ENCODE results near the gene GARNL3. TPM values are rescaled to one million over a fixed set of nuclear protein-coding genes. Genes with fewer than 3 reads are reported as not detected.

GARNL3 gene
- total RNA-seq, 1 donor from 2014 or later = 8.0 TPM

DNA sequence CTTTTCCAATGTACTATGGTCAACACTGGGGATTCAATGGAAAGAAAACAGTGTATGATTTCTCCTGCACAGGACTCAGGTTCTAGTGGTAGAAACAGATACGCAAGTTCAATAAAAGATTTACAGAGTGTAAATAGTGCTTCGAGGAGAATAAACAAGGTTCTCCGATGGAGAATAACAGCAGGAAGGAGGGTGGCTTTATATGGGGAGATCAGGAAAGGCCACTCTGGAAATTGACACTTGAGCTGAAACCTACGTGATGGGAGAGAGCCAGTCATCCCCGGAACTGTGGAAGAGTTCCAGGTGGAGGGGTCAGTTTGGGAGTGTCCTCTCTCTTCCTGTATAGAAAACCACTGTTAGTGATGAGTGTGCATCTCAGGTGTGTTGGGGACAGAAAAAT lies 65.9 kb downstream of the GARNL3 start:
- H3K9me3 ChIP-seq = no peaks in the 10 kb centered on the region
- H3K36me3 ChIP-seq = no peaks in the 10 kb centered on the region
- intact Hi-C loops (cut with DNase I) = no loop called here
- no peaks in the 10 kb centered on the region for H3K27me3 ChIP-seq
- DNase-seq (no peak), ATAC-seq (no peak)
- no peak overlapping the region for H3K27ac ChIP-seq
- TF ChIP-seq, protein P1, sequence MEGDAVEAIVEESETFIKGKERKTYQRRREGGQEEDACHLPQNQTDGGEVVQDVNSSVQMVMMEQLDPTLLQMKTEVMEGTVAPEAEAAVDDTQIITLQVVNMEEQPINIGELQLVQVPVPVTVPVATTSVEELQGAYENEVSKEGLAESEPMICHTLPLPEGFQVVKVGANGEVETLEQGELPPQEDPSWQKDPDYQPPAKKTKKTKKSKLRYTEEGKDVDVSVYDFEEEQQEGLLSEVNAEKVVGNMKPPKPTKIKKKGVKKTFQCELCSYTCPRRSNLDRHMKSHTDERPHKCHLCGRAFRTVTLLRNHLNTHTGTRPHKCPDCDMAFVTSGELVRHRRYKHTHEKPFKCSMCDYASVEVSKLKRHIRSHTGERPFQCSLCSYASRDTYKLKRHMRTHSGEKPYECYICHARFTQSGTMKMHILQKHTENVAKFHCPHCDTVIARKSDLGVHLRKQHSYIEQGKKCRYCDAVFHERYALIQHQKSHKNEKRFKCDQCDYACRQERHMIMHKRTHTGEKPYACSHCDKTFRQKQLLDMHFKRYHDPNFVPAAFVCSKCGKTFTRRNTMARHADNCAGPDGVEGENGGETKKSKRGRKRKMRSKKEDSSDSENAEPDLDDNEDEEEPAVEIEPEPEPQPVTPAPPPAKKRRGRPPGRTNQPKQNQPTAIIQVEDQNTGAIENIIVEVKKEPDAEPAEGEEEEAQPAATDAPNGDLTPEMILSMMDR (IDR thresholded peaks at IDR 0.05) = no peak
- peaks cover 3% of the 10 kb centered on the region for H3K4me1 ChIP-seq
- H3K4me3 ChIP-seq = no peak overlapping the region

DNA sequence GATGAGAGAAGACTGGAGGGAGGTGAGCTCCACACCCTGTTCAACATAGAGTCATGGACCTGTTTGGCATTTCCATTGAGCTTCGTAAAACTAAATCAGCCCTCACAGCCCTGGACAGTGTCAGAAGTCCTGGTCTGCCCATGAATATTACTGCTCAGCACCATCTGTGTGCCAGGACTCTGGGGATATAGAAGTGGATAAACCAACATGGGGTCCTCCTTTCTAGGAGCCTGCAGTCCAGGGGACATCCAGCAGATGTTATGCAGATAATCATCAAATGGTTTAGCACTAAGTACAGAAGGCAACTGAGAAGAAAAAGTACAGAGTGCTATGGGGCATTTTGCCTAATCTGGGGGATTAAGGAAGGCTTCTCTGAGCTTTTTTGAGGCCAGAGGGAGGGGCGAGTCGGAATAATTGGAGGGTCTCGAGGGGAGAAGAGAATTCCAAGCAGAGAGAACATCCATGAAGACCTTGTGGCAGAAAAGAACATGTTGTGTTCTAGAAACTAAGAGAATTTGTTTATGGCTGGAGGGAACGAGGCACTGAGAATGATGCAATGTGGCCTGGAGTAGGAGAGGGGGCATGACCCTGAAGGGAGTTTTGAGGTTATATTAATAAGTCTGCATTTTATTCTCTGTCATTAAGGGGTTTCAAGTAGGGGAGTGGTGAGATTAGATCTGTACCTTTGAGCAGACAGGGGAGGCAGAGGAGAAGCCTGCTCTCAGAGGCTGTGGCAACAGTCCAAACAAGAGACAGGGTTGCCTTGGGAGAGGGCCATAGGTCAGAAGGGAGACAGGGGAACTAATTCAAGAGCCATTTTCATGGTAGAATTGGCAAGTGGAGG lies 68.9 kb downstream of the GARNL3 start:
- peak overlapping the region; percentile 4 for H3K27ac ChIP-seq
- intact Hi-C loops (cut with DNase I) = no loop called here
- no peaks in the 10 kb centered on the region for H3K27me3 ChIP-seq
- DNase-seq = no peak
- H3K36me3 ChIP-seq = no peaks in the 10 kb centered on the region
- H3K4me1 ChIP-seq = peaks cover 25% of the 10 kb centered on the region
- H3K9me3 ChIP-seq = no peaks in the 10 kb centered on the region
- H3K4me3 ChIP-seq = no peak overlapping the region
- ATAC-seq = no peak
- TF ChIP-seq, protein P1 (IDR thresholded peaks at IDR 0.05) = no peak

- H3K4me3 ChIP-seq = no peak overlapping the region
- no peaks in the 10 kb centered on the region for H3K9me3 ChIP-seq
- no peaks in the 10 kb centered on the region for H3K36me3 ChIP-seq
- ATAC-seq (peak; percentile 58), DNase-seq (no peak)
- TF ChIP-seq, protein P1 (IDR thresholded peaks at IDR 0.05) = no peak
- intact Hi-C loops (cut with DNase I) = no loop called here
- H3K4me1 ChIP-seq = peaks cover 27% of the 10 kb centered on the region
- no peak overlapping the region for H3K27ac ChIP-seq
- H3K27me3 ChIP-seq = no peaks in the 10 kb centered on the region
Measured at GRCh38 chr9:127334725-127335124, 70.2 kb downstream of the GARNL3 start.

GRCh38 chr9:127336086-127336485 lies 71.5 kb downstream of the GARNL3 start:
- no peak for DNase-seq
- Histone ChIP-seq H3K4me1 (peaks cover 35% of the 10 kb centered on the region), H3K36me3 (no peaks in the 10 kb centered on the region), H3K27me3 (no peaks in the 10 kb centered on the region), H3K9me3 (no peaks in the 10 kb centered on the region), H3K4me3 (no peak overlapping the region), H3K27ac (peak overlapping the region; percentile 68)
- TF ChIP-seq, protein P1 (IDR thresholded peaks at IDR 0.05) = no peak
- intact Hi-C loops (cut with DNase I) = no loop called here
- ATAC-seq = no peak

GRCh38 chr9:127336506-127337352 lies 72.2 kb downstream of the GARNL3 start:
- Histone ChIP-seq H3K4me3 (no peak overlapping the region), H3K36me3 (no peaks in the 10 kb centered on the region), H3K27me3 (no peaks in the 10 kb centered on the region), H3K4me1 (peaks cover 35% of the 10 kb centered on the region), H3K9me3 (no peaks in the 10 kb centered on the region), H3K27ac (peak overlapping the region; percentile 68)
- intact Hi-C loops (cut with DNase I) = no loop called here
- ATAC-seq (peak; percentile 31), DNase-seq (no peak)
- TF ChIP-seq, protein P1 (IDR thresholded peaks at IDR 0.05) = no peak
